ENCODE measurements around the gene NCKAP5. TPM values are rescaled to one million over a fixed set of nuclear protein-coding genes. Genes with fewer than 3 reads are reported as not detected.

The NCKAP5 gene
- polyA plus RNA-seq, 3 donors: not detected

- H3K27me3 ChIP-seq (ENCODE audit: control insufficient read depth in 2 of 2, insufficient read depth in 2 of 2, low read length in 2 of 2): no peaks in the 10 kb centered on the region
- intact Hi-C loops (cut with micrococcal nuclease): no loop called here
- no peak overlapping the region for H3K9ac ChIP-seq (ENCODE audit: insufficient read depth, low read length, poor library complexity, severe bottlenecking)
- H3K4me1 Mint-ChIP-seq: peaks cover 2% of the 10 kb centered on the region
- H3K4me2 ChIP-seq (replicated peaks; ENCODE audit: extremely low read depth, low read length, poor library complexity, severe bottlenecking): no peak overlapping the region
- TF ChIP-seq CTCF (IDR thresholded peaks at IDR 0.05): no peak
- peaks cover 0 to 3% (median 0%) of the 10 kb centered on the region in 7 donors for H3K9me3 Mint-ChIP-seq
- H3K36me3 ChIP-seq (replicated peaks in 1 of 2; ENCODE audit: control insufficient read depth in 1 of 2, insufficient read depth in 2 of 2, low read length in 2 of 2): no peaks in the 10 kb centered on the region
- H3K4me3 ChIP-seq (replicated peaks in 1 of 3; ENCODE audit: low read depth in 2 of 3, low read length in 3 of 3): no peak overlapping the region
- H3K27me3 Mint-ChIP-seq (ENCODE audit: low read depth in 3 of 3): peaks cover 1 to 6% (median 6%) of the 10 kb centered on the region in 3 donors
- no peaks in the 10 kb centered on the region for H3K36me3 Mint-ChIP-seq
- H3K27ac ChIP-seq (ENCODE audit: low read depth in 1 of 2, low read length in 2 of 2): no peak overlapping the region
- H3K27ac Mint-ChIP-seq: no peak overlapping the region
- DNase-seq: no peak
- H3K4me3 Mint-ChIP-seq: no peak overlapping the region
- H2AFZ ChIP-seq (ENCODE audit: insufficient read depth, low read depth, low read length, poor library complexity, severe bottlenecking): no peak overlapping the region
- H4K20me1 ChIP-seq (ENCODE audit: insufficient read depth, low read length): no peaks in the 10 kb centered on the region
- H3K4me1 ChIP-seq (ENCODE audit: control insufficient read depth in 1 of 2, insufficient read depth in 2 of 2, low read length in 2 of 2): no peaks in the 10 kb centered on the region
- H3K79me2 ChIP-seq (ENCODE audit: insufficient read depth, low read length): no peaks in the 10 kb centered on the region
- H3K9me3 ChIP-seq (replicated peaks in 1 of 2; ENCODE audit: control insufficient read depth in 1 of 2, insufficient read depth in 1 of 2, low read length in 2 of 2): no peaks in the 10 kb centered on the region
Observed at GRCh38 chr2:132640116-132640515, 928.1 kb downstream of the NCKAP5 start.

DNA sequence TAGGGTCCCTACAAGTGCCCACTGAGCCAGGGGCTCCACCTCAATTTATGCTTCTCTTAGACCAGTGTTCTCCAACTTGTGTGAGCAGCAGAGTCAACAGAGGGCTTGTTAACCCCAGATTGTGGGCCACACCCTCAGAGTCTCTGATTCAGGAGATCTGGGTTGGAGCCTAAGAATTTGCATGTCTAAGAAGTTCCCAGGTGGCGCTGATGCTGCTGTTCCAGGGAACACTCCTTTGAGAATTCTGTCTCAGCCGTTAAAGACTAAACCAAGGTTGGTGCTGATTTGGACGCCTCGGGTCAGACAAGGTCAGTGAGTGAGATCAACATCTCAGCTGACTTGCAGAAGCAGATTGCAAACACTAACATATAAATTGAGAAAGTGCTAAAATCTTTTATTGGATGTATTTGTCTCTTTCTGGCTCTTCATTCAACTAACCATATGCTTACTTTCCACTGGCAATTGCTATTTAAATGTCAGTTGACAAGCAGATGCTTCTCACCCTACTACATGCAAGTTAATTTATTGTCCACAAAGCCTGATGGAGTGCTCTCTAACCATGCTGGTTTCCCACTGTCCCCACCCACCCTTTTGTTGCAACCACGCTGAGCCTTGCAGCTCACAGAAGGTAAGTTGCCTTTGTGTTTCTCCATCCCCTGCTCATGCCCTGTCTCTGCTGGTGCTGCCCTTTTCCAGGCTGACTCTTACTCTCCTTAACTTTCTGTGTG lies 929.8 kb downstream of the NCKAP5 start:
- intact Hi-C loops (cut with micrococcal nuclease): no loop called here
- no peak for DNase-seq
- Histone ChIP-seq H3K4me3 (replicated peaks in 1 of 3; ENCODE audit: low read depth in 2 of 3, low read length in 3 of 3) (no peak overlapping the region), H3K27ac (ENCODE audit: low read depth in 1 of 2, low read length in 2 of 2) (no peak overlapping the region), H3K79me2 (ENCODE audit: insufficient read depth, low read length) (no peaks in the 10 kb centered on the region), H3K9me3 (replicated peaks in 1 of 2; ENCODE audit: control insufficient read depth in 1 of 2, insufficient read depth in 1 of 2, low read length in 2 of 2) (no peaks in the 10 kb centered on the region), H3K4me2 (replicated peaks; ENCODE audit: extremely low read depth, low read length, poor library complexity, severe bottlenecking) (no peak overlapping the region), H3K9ac (ENCODE audit: insufficient read depth, low read length, poor library complexity, severe bottlenecking) (no peak overlapping the region), H3K36me3 (replicated peaks in 1 of 2; ENCODE audit: control insufficient read depth in 1 of 2, insufficient read depth in 2 of 2, low read length in 2 of 2) (no peaks in the 10 kb centered on the region), H3K27me3 (ENCODE audit: control insufficient read depth in 2 of 2, insufficient read depth in 2 of 2, low read length in 2 of 2) (no peaks in the 10 kb centered on the region), H2AFZ (ENCODE audit: insufficient read depth, low read depth, low read length, poor library complexity, severe bottlenecking) (no peak overlapping the region), H4K20me1 (ENCODE audit: insufficient read depth, low read length) (no peaks in the 10 kb centered on the region), H3K4me1 (ENCODE audit: control insufficient read depth in 1 of 2, insufficient read depth in 2 of 2, low read length in 2 of 2) (no peaks in the 10 kb centered on the region)
- peaks cover 0 to 5% (median 1%) of the 10 kb centered on the region in 7 donors for H3K9me3 Mint-ChIP-seq
- no peaks in the 10 kb centered on the region for H3K36me3 Mint-ChIP-seq
- H3K27ac Mint-ChIP-seq: no peak overlapping the region
- H3K27me3 Mint-ChIP-seq (ENCODE audit: low read depth in 3 of 3): peaks cover 1 to 6% (median 3%) of the 10 kb centered on the region in 3 donors
- H3K4me3 Mint-ChIP-seq: no peak overlapping the region
- no peak for TF ChIP-seq CTCF (IDR thresholded peaks at IDR 0.05)
- WGBS (ENCODE audit: insufficient coverage): 80% methylated on average over 1 of the region's 5 CpGs
- H3K4me1 Mint-ChIP-seq: peaks cover 2% of the 10 kb centered on the region
